ENCODE results near the gene GPR183. TPM values are rescaled to one million over a fixed set of nuclear protein-coding genes. Genes with fewer than 3 reads are reported as not detected.

The GPR183 gene
- total RNA-seq, 1 donor from 2014 or later = 0.40 TPM

DNA sequence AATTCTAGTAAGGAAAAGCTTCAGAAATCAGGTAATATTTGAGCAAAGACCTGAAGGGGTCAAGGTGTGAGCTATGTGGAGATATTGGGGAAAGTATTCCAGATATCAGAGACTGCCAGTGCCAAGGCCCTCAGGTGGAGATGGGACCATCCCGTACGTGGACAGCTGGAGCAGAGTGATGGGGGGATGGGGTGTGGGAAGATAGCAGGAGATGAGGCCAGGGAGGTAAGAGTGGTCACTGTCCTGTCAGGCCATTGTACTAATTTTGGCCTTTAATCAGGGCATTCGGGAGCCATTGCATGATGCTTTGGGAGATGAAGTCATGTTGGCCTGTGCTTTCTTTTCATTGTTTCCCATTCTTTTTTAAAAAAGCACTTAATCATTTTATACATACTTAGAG, 36.0 kb downstream of the GPR183 start:
- DNase-seq (ENCODE audit: low read depth in 2 of 2) = no peak

GRCh38 chr13:99270518-99270917, 36.7 kb downstream of the GPR183 start:
- no peak for DNase-seq (ENCODE audit: low read depth in 2 of 2)

GRCh38 chr13:99269627-99270241, 37.5 kb downstream of the GPR183 start:
- peak; percentile 79 to 87 for DNase-seq (ENCODE audit: low read depth in 2 of 2)

GRCh38 chr13:99268822-99269221, 38.4 kb downstream of the GPR183 start:
- no peak for DNase-seq (ENCODE audit: low read depth in 2 of 2)

DNA sequence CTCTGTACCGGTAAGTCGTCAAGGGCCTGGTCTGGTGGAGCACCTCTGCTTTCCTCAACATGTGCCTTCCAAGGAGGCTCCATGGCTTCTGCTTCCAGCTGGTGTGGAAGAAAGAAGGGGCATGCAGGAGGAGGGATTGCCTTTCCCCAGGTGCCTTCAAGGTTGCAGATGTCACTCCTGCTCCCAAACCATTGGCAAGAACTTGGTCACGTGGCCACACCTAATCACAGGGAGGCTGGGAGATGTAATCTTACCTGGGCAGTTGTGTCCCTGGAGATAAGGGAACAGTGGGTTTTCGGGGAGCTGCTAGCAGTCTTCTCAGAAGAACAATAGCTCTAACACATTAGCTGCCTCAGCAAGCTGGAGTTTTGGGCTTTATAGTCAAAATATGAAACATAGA, 39.3 kb downstream of the GPR183 start:
- no peak for DNase-seq (ENCODE audit: low read depth in 2 of 2)

DNA sequence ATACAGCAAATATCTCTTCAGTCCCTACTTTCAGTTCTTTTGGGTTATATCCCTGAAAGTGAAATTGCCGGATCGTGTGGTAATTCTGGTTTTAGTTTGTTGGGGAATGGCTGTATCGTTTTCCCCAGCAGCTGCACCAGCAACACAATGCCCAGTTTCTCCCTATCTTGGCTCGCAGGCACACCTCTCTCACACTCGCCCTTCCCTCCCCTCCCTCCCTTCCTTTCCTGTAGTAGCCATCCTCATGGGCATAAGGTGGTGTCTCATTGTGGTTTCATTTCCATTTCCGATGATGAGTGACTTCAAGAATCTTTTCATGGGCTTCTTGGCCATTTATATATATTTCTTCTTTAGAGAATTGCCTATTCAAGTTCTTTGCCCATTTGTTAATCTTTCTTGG, 40.4 kb downstream of the GPR183 start:
- no peak for DNase-seq (ENCODE audit: low read depth in 2 of 2)

DNA sequence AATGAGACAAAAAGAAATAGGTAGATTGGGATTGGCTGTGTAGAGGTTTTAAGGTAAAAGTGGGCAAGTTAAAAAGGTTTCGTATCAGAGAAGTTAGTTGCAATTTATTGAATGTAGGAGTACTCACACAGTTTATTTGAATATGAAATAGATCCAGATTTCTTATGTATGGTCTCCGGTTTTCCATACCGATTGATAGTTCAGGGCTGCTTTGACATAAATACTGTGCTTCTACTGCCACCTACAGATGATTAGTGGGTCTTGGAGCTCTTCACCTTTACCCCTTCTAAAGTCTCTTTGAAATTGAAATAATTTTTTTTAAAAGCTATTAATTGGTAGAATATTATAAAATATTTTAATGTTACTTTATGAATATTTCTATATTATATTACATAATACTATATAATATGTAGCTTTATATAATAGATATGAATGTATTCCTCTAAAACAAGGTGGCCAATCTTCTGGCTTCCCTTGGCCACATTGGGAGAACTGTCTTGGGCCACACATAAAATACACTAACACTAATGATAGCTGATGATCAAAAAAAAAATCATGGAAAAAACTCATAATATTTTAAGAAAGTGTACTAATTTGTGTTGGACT, 41.3 kb downstream of the GPR183 start:
- DNase-seq (ENCODE audit: low read depth in 2 of 2) = peak; percentile 72 to 82

DNA sequence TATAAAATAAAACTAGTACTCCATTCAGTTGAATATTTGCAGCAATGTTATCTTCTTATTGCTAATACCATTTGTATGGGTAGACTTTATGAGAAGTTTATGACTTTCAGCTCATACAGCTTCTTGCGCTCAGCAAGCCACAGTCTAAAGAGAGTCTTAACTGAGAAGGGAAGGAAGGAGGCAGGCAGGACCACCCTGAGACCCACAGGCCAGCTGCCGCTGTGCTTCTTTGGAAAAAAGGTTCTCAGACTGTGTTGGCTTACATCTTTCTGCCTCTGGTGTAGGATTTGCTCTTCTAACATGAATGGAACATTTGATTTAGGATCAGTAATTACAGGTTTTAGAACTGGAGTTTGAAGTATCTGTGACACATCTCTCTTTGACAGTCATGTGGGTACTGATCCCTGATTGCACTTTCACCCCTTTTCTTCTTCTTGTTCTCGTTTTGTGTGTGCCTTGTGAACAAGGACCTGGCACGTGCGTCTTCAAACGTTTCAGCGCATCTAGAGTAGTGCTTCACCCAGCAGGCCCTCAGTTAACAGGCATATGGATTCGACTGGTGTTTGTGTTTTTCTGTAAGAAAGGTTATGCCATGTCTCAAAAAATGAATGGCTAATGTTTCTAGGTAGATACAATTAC, 41.9 kb downstream of the GPR183 start:
- no peak for DNase-seq (ENCODE audit: low read depth in 2 of 2)

DNA sequence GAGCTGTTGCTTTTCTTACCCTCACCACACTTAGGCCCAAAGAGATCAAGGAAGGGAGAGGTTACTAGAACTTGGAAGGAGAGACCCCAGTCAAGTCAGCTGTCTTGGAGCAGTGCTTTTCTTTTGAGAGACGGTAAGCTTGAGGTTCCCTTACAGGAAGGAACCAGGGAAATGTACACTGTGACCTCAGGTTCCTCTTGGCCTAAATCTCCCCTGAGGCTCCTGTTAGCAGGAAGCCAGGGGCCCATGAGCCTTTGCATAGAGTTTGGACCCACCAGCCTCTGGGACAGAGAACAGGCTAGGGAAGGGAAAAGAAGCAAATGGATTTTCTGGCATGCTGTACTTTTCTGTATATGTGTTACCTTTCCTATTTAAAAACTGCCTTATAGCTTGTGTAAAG, 43.1 kb downstream of the GPR183 start:
- DNase-seq (ENCODE audit: low read depth in 2 of 2) = peak in 1 of 2 donors; percentile 30

DNA sequence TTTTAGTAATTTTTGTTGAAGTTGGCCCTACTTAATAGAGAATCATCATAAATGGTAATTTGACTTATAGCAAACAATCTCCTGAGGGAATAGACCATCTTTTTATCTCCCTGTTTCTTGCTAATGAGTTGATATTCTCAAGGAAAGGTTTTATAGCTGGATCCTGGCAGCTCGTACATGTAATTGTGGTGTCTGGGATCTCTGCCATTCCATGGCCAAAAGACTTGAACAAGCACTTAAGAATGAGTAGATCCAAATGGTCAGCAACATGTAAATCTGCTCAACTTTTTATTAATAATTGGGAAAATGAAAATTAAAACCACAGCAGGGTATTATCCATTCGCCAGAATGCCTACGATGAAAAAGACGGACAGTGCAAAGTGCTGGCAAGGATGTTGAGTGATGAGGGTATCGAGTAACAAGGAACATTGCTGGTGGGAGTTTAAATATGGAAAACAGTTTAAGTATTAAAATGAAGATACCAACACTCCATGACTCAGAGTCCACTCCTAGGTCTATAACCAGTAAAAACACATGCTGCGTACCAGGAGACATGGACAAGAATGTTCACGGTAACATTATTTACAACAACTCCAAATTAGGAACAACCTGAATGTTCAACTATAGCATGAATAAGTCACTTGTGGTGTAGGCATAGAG, 43.9 kb downstream of the GPR183 start:
- DNase-seq (ENCODE audit: low read depth in 2 of 2) = no peak

DNA sequence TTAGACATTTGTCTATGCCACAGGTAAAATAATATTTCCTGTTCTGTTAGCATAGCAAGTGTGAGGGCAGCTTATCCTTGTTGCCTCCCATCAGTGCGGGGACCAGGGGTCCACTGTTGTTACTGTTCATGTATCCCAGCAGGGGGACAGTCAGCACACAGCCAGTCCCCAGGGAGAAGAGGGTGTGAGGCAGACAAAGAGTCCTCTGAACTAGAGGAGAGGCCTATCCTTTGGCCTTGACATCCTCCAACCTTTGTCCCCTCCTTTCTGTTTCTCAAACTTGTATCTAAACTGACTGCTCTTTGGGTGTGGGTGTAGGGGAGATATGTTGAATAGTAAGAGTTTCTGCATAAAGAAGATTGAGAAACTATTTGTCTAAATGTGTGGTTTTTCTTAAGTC, 46.1 kb downstream of the GPR183 start:
- DNase-seq (ENCODE audit: low read depth in 2 of 2) = no peak

GRCh38 chr13:99260216-99260615, 47.0 kb downstream of the GPR183 start:
- DNase-seq (ENCODE audit: low read depth in 2 of 2) = no peak

DNA sequence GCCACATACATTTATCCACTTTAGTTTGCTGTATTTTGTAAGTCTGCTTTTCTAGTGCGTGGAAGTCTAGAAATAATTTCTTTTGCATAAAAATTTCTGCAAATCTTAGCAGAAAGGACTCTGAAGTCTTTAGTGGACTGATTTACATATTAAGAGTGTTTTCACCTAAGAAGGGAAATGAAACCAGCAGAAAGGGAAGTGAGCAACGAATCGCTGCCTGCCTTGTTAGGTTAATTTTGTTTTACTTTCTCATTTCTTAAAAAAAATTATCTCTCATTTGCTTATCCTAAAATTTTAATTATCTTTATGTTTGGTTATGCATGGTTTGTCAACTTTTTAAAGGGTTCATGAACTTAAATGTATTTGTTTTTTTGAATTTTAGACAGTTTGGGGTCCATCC, 48.3 kb downstream of the GPR183 start:
- DNase-seq (ENCODE audit: low read depth in 2 of 2) = peak in 1 of 2 donors; percentile 26

- peak; percentile 26 to 28 for DNase-seq (ENCODE audit: low read depth in 2 of 2)
Measured at GRCh38 chr13:99258210-99258860, 48.9 kb downstream of the GPR183 start, which contains the start of gene GPR18. GPR18 (minus strand) TSS chr13:99258379; CDS start chr13:99255872, 2,507 bp downstream.

- DNase-seq (ENCODE audit: low read depth in 2 of 2) = no peak
Measured at GRCh38 chr13:99257291-99257690, 49.9 kb downstream of the GPR183 start.

- DNase-seq (ENCODE audit: low read depth in 2 of 2) = no peak
Measured at GRCh38 chr13:99256709-99257108, 50.5 kb downstream of the GPR183 start.

- DNase-seq (ENCODE audit: low read depth in 2 of 2) = no peak
Measured at GRCh38 chr13:99256283-99256682, 50.9 kb downstream of the GPR183 start.

GRCh38 chr13:99255271-99255670, 51.9 kb downstream of the GPR183 start:
- DNase-seq (ENCODE audit: low read depth in 2 of 2) = no peak

DNA sequence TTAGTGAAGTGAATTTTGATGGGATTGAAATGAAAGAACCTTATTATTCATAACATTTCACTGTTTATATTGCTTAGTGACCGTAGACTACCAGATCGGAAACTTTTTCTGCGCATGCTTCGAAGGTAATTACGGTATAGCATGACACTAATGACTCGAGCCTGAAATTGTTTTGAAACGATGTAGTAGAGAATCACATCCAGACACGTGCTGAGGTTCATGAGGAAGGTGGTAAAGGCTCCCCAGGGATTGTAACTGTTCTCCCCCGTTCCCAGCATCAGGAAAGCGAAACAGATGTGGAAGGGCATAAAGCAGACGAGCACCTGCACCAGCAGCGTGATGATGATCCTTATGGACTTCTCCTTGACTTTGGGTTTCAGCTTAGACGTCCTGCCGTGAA, 52.4 kb downstream of the GPR183 start:
- no peak for DNase-seq (ENCODE audit: low read depth in 2 of 2)

- DNase-seq (ENCODE audit: low read depth in 2 of 2) = no peak
Measured at GRCh38 chr13:99251921-99252320, 55.3 kb downstream of the GPR183 start.

GRCh38 chr13:99250982-99251825, 56.0 kb downstream of the GPR183 start:
- DNase-seq (ENCODE audit: low read depth in 2 of 2) = no peak

Data from lung microvascular endothelial cell (primary cell).